Subcutaneous adipose tissue (tissue), 4 donors: ENCODE measurements around the gene MYADML2. TPM values are rescaled to one million over a fixed set of nuclear protein-coding genes. Genes with fewer than 3 reads are reported as not detected.

Experiments
- total RNA-seq, 4 donors: library from RNA; depleted of rRNA; stranded (reverse); fragments of >200 nt; gene quantifications; one replicate each; pipeline ENCODE4 v1.1.0, GENCODE V29; 2016
- TF ChIP-seq, protein P1 (sequence below): fragments of 450-650 bp; IDR thresholded peaks from one replicate; pipeline ENCODE4 v1.5.1; 2016; ENCODE audit warnings: low read depth, mild to moderate bottlenecking, control low read depth, antibody characterized with exemption, moderate library complexity

MYADML2 gene
- total RNA-seq, 4 donors from 2014 or later: not detected

DNA sequence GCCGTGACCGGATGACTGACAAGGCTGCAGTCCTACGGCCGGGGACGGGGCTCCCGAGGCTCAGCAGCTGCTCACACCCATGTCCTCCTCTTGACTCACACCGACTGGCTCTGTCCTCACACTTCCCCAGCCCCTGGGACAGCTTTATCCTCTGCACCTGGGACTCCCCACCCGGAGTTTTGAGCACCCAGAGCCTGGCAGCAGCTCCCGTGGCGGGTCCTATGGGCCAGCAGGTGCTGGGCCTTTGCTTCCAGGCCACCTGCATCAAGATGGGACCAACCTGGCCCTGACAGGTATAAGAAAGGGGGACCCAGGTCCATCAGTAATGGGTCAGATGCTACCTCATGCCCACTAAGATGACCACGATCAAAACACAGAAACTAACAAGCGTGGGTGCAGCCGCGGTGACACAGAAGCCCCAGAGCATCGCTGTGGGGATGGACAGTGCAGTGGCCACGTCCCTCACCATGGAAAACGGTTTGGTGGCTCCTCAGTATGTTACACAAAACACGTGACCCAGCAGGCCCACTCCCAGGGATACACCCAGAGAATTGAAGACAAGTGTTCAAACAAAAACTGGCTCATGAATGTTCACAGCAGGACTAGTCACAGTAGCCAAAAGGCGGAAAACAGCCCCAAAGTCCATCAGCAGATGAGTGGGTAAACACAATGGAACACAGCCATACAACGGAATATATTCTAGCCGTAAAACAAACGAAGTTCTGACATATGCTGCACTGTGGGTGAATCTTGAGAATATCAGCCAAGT is 17.2 kb upstream of the MYADML2 start:
- TF ChIP-seq, protein P1, sequence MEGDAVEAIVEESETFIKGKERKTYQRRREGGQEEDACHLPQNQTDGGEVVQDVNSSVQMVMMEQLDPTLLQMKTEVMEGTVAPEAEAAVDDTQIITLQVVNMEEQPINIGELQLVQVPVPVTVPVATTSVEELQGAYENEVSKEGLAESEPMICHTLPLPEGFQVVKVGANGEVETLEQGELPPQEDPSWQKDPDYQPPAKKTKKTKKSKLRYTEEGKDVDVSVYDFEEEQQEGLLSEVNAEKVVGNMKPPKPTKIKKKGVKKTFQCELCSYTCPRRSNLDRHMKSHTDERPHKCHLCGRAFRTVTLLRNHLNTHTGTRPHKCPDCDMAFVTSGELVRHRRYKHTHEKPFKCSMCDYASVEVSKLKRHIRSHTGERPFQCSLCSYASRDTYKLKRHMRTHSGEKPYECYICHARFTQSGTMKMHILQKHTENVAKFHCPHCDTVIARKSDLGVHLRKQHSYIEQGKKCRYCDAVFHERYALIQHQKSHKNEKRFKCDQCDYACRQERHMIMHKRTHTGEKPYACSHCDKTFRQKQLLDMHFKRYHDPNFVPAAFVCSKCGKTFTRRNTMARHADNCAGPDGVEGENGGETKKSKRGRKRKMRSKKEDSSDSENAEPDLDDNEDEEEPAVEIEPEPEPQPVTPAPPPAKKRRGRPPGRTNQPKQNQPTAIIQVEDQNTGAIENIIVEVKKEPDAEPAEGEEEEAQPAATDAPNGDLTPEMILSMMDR: no peak

DNA sequence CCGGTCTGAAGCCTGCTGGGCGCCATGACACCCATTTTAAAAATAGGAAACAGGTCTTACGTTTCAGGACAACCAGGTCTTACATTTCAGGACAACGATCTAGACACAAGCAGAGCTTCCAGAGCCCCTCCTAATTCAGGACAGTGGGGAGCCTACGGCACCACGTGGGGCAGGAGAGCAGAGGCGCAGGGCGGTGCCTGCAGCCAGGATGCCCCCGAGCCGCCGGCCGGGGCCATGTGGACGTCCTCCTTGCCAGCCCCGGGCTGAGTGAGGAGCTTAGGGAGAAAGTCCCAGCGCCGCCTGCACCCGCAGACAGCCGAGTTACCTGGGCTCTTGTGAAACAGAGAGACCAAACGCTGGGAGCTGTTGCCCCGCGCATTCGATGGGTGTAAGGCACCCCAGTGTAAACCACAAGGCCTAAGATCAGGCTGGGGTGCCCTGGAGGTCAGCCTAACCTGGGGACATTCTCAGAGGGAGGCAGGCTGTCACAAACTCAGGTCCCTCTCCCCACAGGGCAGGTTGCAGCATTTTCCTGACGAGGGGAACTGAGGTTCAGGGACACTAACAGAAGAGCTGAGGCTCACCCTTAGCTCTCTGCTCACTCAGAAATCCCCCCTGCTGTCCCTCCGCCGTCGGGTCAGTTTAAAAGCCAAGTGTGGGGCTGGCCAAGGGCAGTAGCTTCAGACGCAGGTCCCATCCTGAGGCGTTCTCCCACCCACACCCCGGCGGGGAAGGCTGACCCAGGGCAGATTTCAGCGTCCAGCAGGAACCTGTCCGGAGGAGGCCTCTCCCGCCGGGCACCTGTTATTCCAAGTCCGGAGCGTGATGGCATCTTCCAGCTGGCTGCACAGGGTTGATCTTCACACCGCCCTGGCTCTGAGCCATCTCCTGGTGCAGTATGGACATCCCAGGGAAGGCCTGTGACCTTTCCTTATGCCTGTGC is 15.7 kb upstream of the MYADML2 start:
- TF ChIP-seq, protein P1: no peak

GRCh38 chr17:81961521-81962498 is 14.8 kb upstream of the MYADML2 start:
- TF ChIP-seq, protein P1: no peak

- TF ChIP-seq, protein P1: no peak
These were observed 14.1 kb upstream of the MYADML2 start, which contains the start of gene NOTUM for GRCh38 chr17:81961087-81961511. Gene NOTUM (minus strand): TSS chr17:81961187. CDS start chr17:81960909, 278 bp downstream.

DNA sequence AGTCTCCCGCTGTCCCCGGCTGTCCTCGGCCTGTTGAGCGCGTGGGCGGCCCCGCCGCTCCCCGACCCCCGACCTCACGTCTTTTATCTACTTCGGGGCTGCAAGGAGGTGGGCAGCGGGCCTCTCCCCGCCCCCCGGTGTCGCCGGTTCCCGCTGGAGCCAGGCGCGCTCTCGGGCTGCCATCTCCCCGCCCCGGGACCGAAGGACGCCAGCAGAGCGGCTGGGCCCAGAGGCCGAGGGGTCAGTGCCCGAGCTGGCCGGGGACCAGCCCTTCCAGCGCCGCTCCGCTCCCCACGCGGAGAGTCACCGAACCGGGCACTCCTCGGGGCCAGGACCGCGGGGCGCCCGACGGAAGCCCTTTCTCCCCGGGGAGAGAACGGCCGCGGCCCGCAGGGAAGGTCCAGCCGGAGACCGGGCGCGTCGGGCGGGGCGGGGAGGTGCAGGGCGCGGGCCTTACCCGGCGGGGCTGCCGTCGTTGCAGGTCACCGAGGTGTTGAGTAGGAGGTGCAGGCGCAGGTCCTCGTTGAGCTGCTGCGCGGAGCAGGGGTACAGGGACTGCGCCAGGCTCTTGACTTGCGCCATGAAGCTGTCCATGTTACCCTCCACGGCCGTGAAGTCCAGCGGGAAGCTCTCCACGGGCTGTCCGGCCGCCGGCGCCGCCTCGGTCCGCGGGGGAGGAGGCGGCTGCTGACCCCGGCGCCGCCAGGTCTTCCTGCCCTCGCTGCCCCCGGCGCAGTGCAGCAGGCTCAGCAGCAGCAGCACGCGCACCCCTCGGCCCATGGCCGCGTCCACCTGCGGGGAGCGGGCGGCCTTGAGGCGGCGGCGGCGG is 13.3 kb upstream of the MYADML2 start:
- TF ChIP-seq, protein P1: no peak

DNA sequence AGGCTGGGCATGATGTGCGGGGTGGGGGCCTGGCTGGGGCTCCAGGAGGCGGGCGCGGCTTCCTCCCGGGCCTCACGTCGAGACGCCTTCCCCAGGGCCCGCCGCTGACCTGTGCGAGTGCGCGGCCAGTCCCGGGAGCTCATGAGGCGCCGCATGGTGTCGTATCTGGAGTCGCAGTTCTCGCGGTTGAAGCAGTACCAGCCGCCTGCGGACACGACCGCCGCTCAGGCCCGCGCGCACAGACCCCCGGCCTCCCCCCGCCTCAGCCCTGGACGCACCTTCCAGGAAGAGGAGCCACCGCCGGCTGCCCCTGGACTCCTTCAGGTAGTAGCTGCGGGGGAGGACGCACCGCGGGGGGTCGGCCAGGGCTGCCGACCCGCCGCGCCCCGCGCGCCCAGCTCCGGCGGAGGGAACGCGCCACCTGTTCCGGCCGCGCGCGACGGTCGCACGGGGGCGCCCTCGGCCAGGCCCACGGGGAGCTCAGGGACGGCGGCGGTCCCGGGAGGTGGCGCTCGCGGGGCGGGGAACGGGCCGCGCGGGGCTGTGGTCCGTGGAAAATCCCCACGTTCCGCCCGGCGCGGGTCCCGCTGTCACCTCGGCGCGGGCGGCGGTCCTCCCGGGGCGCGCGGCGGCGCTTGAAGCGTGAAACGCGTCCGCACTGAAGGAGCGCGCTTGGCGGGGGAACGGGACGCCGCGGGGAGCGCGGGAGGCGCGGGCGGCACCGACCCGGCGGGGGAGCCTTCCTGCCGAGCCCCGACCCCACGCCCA is 12.5 kb upstream of the MYADML2 start:
- TF ChIP-seq, protein P1: no peak
